AG04450 (cell line): ENCODE data around the gene RNF14. TPM values are rescaled to one million over a fixed set of nuclear protein-coding genes. Genes with fewer than 3 reads are reported as not detected.

Experiments used
- CTCF ChIA-PET: fragments of 300-600, 350-600 bp; formaldehyde crosslinking; extraction: SDS; loops from one replicate; lab custom pipeline; 2022; ENCODE audit warnings: antibody characterized with exemption, inconsistent platforms; lab: Charles Lee
- POLR2A ChIA-PET: fragments of 350-600 bp; formaldehyde crosslinking; extraction: SDS; loops from one replicate; lab custom pipeline; 2021; ENCODE audit warnings: antibody characterized with exemption, inconsistent platforms; lab: Yijun Ruan, JAX
- DNase-seq: peaks from one replicate; pipeline ENCODE4 v3.0.0-alpha.2; 2011; ENCODE audit warnings: low read depth, low spot score
- H3K27ac ChIP-seq: one replicate; pipeline ENCODE4 v1.5.1; 2012; ENCODE audit warnings: low read depth, low read length, control low read depth
- H3K27me3 ChIP-seq: one replicate; pipeline ENCODE4 v1.6.0; 2012; ENCODE audit warnings: low read length; ENCODE audit not compliant: control insufficient read depth, insufficient read depth
- H3K4me3 ChIP-seq: 2 replicates; pipeline ENCODE4 v1.5.1; 2011; ENCODE audit warnings: mild to moderate bottlenecking, low read depth, low read length, control low read depth
- H3K9me3 ChIP-seq: 2 replicates; pipeline ENCODE4 v1.5.1; 2012; ENCODE audit warnings: low read length; ENCODE audit not compliant: control insufficient read depth, insufficient read depth
- CTCF ChIP-seq: IDR thresholded peaks from 2 replicates; pipeline ENCODE4 v1.5.1; 2011; ENCODE audit warnings: low read depth, low read length, control low read depth, inconsistent platforms
- polyA plus RNA-seq: library from polyadenylated mRNA; depleted of rRNA; stranded (reverse); fragments of >200 nt; gene quantifications from 2 replicates; pipeline ENCODE4 v1.2.3, GENCODE V29; 2011

Gene RNF14
- polyA plus RNA-seq, 1 experiment, result 38.1 TPM

DNA sequence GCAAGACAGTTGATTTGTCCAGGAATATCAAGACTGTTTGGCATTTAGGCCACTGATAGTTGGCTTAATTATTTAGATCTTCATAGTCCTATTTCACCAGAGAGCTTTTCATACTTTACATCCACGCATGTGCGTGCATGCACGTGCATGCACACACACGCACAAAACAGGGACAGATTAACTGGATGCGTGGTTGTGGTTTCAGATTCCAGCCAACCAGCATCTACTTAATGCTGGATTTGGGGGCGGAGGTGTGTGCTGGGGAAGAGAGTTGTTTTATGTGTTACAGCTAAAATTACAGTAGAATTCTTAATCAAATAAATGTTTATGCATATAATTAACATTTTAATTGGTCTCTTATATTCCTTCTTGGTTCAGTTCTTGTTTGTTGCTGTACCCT, 7.3 kb downstream of the RNF14 start:
- no peak overlapping the region for H3K27ac ChIP-seq
- TF ChIP-seq CTCF, result no peak
- no peaks in the 10 kb centered on the region for H3K27me3 ChIP-seq
- H3K4me3 ChIP-seq, result no peak overlapping the region
- DNase-seq, result no peak
- no peaks in the 10 kb centered on the region for H3K9me3 ChIP-seq
- ChIA-PET CTCF (interaction anchor here (0.6 to 3.4 kb wide), 9 partner anchors 14 to 573 kb away, joined by 3 to 26 read pairs (median 4); partner anchors contain the start of gene GNPDA1), POLR2A (interaction anchor here (0.6 to 1.0 kb wide), 2 partner anchors 36 to 164 kb away, joined by 3 to 4 read pairs; no protein-coding TSS in a partner anchor)

DNA sequence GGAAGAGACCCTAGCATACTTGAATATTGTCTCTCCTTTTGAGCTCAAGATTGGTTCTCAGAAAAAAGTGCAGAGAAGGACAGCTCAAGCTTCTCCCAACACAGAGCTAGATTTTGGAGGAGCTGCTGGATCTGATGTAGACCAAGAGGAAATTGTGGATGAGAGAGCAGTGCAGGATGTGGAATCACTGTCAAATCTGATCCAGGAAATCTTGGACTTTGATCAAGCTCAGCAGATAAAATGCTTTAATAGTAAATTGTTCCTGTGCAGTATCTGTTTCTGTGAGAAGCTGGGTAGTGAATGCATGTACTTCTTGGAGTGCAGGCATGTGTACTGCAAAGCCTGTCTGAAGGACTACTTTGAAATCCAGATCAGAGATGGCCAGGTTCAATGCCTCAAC, 9.5 kb downstream of the RNF14 start:
- DNase-seq, result no peak
- no peak overlapping the region for H3K27ac ChIP-seq
- ChIA-PET CTCF (interaction anchor here (0.8 to 3.4 kb wide), 5 partner anchors 10 to 735 kb away, joined by 3 to 26 read pairs (median 3); partner anchors contain the start of genes GNPDA1 and RNF14), POLR2A (no interaction called here)
- H3K9me3 ChIP-seq, result no peaks in the 10 kb centered on the region
- TF ChIP-seq CTCF, result no peak
- H3K27me3 ChIP-seq, result no peaks in the 10 kb centered on the region
- no peak overlapping the region for H3K4me3 ChIP-seq

GRCh38 chr5:141982626-141983025, 13.7 kb downstream of the RNF14 start:
- no peak overlapping the region for H3K27ac ChIP-seq
- CTCF ChIA-PET, result interaction anchor here (1.2 kb wide), 1 partner anchor 22 kb away, joined by 3 read pairs; no protein-coding TSS in a partner anchor
- no peaks in the 10 kb centered on the region for H3K27me3 ChIP-seq
- TF ChIP-seq CTCF, result no peak
- no peaks in the 10 kb centered on the region for H3K9me3 ChIP-seq
- POLR2A ChIA-PET, result no interaction called here
- no peak for DNase-seq
- no peak overlapping the region for H3K4me3 ChIP-seq

- no peak overlapping the region for H3K4me3 ChIP-seq
- ChIA-PET POLR2A (no interaction called here), CTCF (interaction anchor here (1.4 to 2.7 kb wide), 4 partner anchors 18 to 294 kb away, joined by 4 to 15 read pairs (median 8); partner anchors contain the start of gene RNF14)
- no peak for DNase-seq
- H3K9me3 ChIP-seq, result no peaks in the 10 kb centered on the region
- no peak overlapping the region for H3K27ac ChIP-seq
- no peaks in the 10 kb centered on the region for H3K27me3 ChIP-seq
- TF ChIP-seq CTCF, result no peak
Observed at GRCh38 chr5:141986072-141986471, 17.2 kb downstream of the RNF14 start.

DNA sequence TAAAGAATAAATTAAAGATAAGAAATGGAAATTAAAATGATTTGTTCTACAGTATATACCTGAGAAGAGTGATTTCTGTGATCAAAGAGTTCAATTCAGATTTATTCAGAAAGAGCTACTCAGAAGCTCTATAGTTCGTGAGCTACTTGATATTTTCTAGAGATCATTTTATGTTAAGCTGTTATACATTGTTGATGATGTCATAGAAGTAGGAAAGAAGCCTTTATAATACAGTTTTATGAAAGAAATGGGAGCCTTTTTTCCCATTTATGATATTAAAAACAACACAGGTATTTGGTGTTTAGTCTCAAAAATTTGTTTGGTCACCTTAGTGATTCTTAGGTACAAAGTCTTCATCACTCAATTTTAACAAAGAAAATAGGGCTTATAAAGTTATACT, 20.8 kb downstream of the RNF14 start:
- ChIA-PET CTCF (interaction anchor here (0.9 to 11.2 kb wide), 9 partner anchors 10 to 162 kb away, joined by 3 to 165 read pairs (median 11); partner anchors contain the start of gene GNPDA1), POLR2A (interaction anchor here (0.6 kb wide), 1 partner anchor 175 kb away, joined by 3 read pairs; no protein-coding TSS in a partner anchor)
- TF ChIP-seq CTCF, result no peak
- H3K4me3 ChIP-seq, result no peak overlapping the region
- H3K27me3 ChIP-seq, result no peaks in the 10 kb centered on the region
- no peak overlapping the region for H3K27ac ChIP-seq
- H3K9me3 ChIP-seq, result no peaks in the 10 kb centered on the region
- no peak for DNase-seq
